Bronchial epithelial cell (primary cell): ENCODE measurements around the gene ACOX1. TPM values are rescaled to one million over a fixed set of nuclear protein-coding genes. Genes with fewer than 3 reads are reported as not detected.

Source experiments
- DNase-seq: peaks from one replicate; pipeline ENCODE4 v3.0.0-alpha.2; 2010; ENCODE audit warnings: low read depth
- FAIRE-seq: peaks from 2 replicates; lab custom pipeline; 2011; peaks lifted over from hg19 to GRCh38; lab: Jason Lieb, UNC
- H3K27me3 ChIP-seq: 2 replicates; pipeline ENCODE4 v1.5.1; 2011; ENCODE audit warnings: low read length; ENCODE audit not compliant: control insufficient read depth, insufficient read depth
- H3K36me3 ChIP-seq: 2 replicates; pipeline ENCODE4 v1.5.1; 2011; ENCODE audit warnings: low read length; ENCODE audit not compliant: control insufficient read depth, insufficient read depth
- H3K4me3 ChIP-seq: 2 replicates; pipeline ENCODE4 v1.5.1; 2011; ENCODE audit warnings: mild to moderate bottlenecking, low read depth, low read length, control low read depth
- CTCF ChIP-seq: IDR thresholded peaks from 2 replicates; pipeline ENCODE4 v1.5.1; 2011; ENCODE audit warnings: mild to moderate bottlenecking, moderate library complexity, low read length, control low read depth, inconsistent platforms; ENCODE audit not compliant: insufficient read depth, severe bottlenecking
- total RNA-seq: library from RNA; depleted of rRNA; stranded (reverse); fragments of >200 nt; gene quantifications from 2 replicates; pipeline ENCODE4 v1.2.1, GENCODE V29; 2014

ACOX1 gene
- total RNA-seq, 1 donor from 2014 or later: 39.8 TPM

GRCh38 chr17:76000755-76001521 is 22.0 kb upstream of the ACOX1 start, which contains the start of gene CDK3:
Gene CDK3 (plus strand): TSS chr17:76000855. CDS start chr17:76001426, 571 bp downstream.
- Histone ChIP-seq H3K36me3 (peaks cover 1% of the 10 kb centered on the region), H3K27me3 (no peaks in the 10 kb centered on the region), H3K4me3 (no peak within 1 kb of the TSS)
- FAIRE-seq (no peak), DNase-seq (no peak)
- no peak for TF ChIP-seq CTCF

- peak; percentile 89 for TF ChIP-seq CTCF
- DNase-seq (peak; percentile 26), FAIRE-seq (no peak)
- Histone ChIP-seq H3K4me3 (no peak overlapping the region), H3K36me3 (peaks cover 3% of the 10 kb centered on the region), H3K27me3 (no peaks in the 10 kb centered on the region)
These were observed 21.2 kb upstream of the ACOX1 start for GRCh38 chr17:76000016-76000754.

- Histone ChIP-seq H3K36me3 (peaks cover 3% of the 10 kb centered on the region), H3K4me3 (no peak overlapping the region), H3K27me3 (no peaks in the 10 kb centered on the region)
- no peak for DNase-seq
- no peak for TF ChIP-seq CTCF
- no peak for FAIRE-seq
These were observed 19.4 kb upstream of the ACOX1 start for GRCh38 chr17:75998327-75998795.

- FAIRE-seq (peak; percentile 92), DNase-seq (peak; percentile 90)
- Histone ChIP-seq H3K36me3 (peaks cover 1% of the 10 kb centered on the region), H3K4me3 (no peak overlapping the region), H3K27me3 (no peaks in the 10 kb centered on the region)
- no peak for TF ChIP-seq CTCF
These were observed 18.0 kb upstream of the ACOX1 start for GRCh38 chr17:75996665-75997590.

GRCh38 chr17:75995385-75995925 is 16.5 kb upstream of the ACOX1 start:
- no peak for FAIRE-seq

More at GRCh38 chr17:75995385-75995925, 16.5 kb upstream of the ACOX1 start:
- DNase-seq: no peak
- Histone ChIP-seq H3K36me3 (peaks cover 5% of the 10 kb centered on the region), H3K4me3 (no peak overlapping the region), H3K27me3 (no peaks in the 10 kb centered on the region)
- no peak for TF ChIP-seq CTCF
